H1 (cell line): ENCODE measurements around the gene CYB561A3.

Experiments
- PHF8 ChIP-seq: fragments of 200-600 bp; sonication (generic); conservative IDR thresholded peaks from 2 replicates; pipeline ENCODE4 v1.7.1; 2012; ENCODE audit warnings: low read depth, mild to moderate bottlenecking, inconsistent platforms, low read length, moderate library complexity
- POLR2A ChIP-seq, 2 experiments: IDR thresholded peaks; 1 replicate in 1 of 2; 2 replicates in 1 of 2; pipeline ENCODE4 v1.6.1; 2011; ENCODE audit warnings: low read depth in 2 of 2, low read length in 2 of 2, mild to moderate bottlenecking in 2 of 2; ENCODE audit errors: control extremely low read depth in 1 of 2

DNA sequence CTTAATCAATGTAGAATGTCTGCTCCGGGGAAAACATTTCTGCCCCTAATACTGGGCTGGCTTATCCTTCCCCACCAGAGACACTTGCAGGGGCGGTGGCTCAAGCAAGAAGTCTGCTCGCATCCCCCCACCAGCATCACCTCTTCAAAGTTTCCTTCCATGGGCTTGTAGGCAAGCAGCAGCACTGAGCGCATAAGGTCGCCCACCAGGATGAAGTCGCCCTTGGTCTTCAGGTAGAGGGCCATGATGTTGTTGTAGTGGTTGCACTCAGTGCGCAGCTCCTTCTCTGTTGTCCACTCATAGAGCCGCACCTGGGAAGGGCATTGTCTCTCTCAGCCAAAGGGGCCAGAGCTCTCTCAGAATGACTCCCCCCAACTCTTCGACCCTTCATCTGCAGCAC, 58.0 kb downstream of the CYB561A3 start:
- no peak for TF ChIP-seq POLR2A (IDR thresholded peaks at IDR 0.05; ENCODE audit: control extremely low read depth in 1 of 2, low read depth in 2 of 2, low read length in 2 of 2)
- no peak for TF ChIP-seq PHF8
